Transverse colon (tissue), 4 donors: ENCODE data around the gene AFM. TPM values are rescaled to one million over a fixed set of nuclear protein-coding genes. Genes with fewer than 3 reads are reported as not detected.

Experiments used
- DNase-seq: peaks from one replicate; pipeline ENCODE4 v3.0.0-alpha.2; 2019
- H3K27ac ChIP-seq, 4 donors: fragments of 200-600 bp; sonication (generic); 2 replicates each; pipeline ENCODE4 v1.5.1; 2016 to 2018; ENCODE audit warnings: inconsistent platforms in 4 of 4
- H3K27me3 ChIP-seq: fragments of 200-600 bp; sonication (generic); 2 replicates; pipeline ENCODE4 v1.5.1; 2017; ENCODE audit warnings: inconsistent platforms
- H3K36me3 ChIP-seq, 4 donors: fragments of 200-600 bp; sonication (generic); 2 replicates each; pipeline ENCODE4 v1.5.1; 2017 to 2019; ENCODE audit warnings: inconsistent platforms in 4 of 4
- H3K4me1 ChIP-seq, 4 donors: fragments of 200-600 bp; sonication (generic); 2 replicates each; pipeline ENCODE4 v1.5.1; 2017 to 2020; ENCODE audit warnings: inconsistent platforms in 4 of 4
- H3K4me3 ChIP-seq, 4 donors: fragments of 200-600 bp; sonication (generic); 1 replicate in 1 of 4; 2 replicates in 3 of 4; pipeline versions ENCODE4 v1.5.1 to v1.6.1; 2017 to 2019; ENCODE audit warnings: inconsistent platforms in 4 of 4
- H3K9me3 ChIP-seq, 2 donors: fragments of 200-600 bp; sonication (generic); 2 replicates each; pipeline ENCODE4 v1.5.1; 2017 to 2019; ENCODE audit warnings: inconsistent platforms in 2 of 2
- EP300 ChIP-seq: sonication (generic); formaldehyde crosslinking; IDR thresholded peaks from one replicate; pipeline ENCODE4 v1.6.1; 2017; ENCODE audit warnings: antibody characterized with exemption, low read depth
- POLR2A ChIP-seq: fragments of 450-650 bp; IDR thresholded peaks from one replicate; pipeline ENCODE4 v1.6.1; 2016; ENCODE audit warnings: antibody characterized with exemption, mild to moderate bottlenecking, moderate library complexity
- POLR2AphosphoS5 ChIP-seq, 3 donors: sonication (generic); formaldehyde crosslinking; IDR thresholded peaks; one replicate each; pipeline ENCODE4 v1.6.1; 2016; ENCODE audit warnings: antibody characterized with exemption in 3 of 3
- WGBS, 2 donors: methylation state at CpG; one replicate each; pipeline ENCODE4 v1.1.5; 2018; ENCODE audit warnings: low coverage in 1 of 2; 5-methylcytosine and 5-hydroxymethylcytosine counted together
- in situ Hi-C, 4 donors: fragments of 200-750 bp; cut with MboI; loops; one replicate each; pipeline versions ENCODE4 v1.15.0 to v1.15.1; 2017; ENCODE audit warnings: low sequenced_read_pairs in 3 of 4, low pct_ligation_motif_present in 1 of 4, low pct_unique_long_range_greater_than_20kb in 1 of 4
- intact Hi-C: fragments of 100-400 bp; cut with DNase I; formaldehyde crosslinking; loops from one replicate; pipeline ENCODE4 v1.15.1; 2023; ENCODE audit warnings: low total_unique reads
- total RNA-seq, 4 donors: library from RNA; depleted of rRNA; stranded (reverse); fragments of >200 nt; gene quantifications; one replicate each; pipeline ENCODE4 v1.1.0, GENCODE V29; 2016
- TF ChIP-seq, protein P1 (sequence below), 5 experiments: fragments of 200-600 bp in 3 of 5; fragments of 450-650 bp in 2 of 5; sonication (generic) in 3 of 5; IDR thresholded peaks; 1 replicate in 2 of 5; 2 replicates in 3 of 5; pipeline ENCODE4 v1.5.1; 2016 to 2017; ENCODE audit warnings: antibody characterized with exemption in 5 of 5, inconsistent platforms in 3 of 5, mild to moderate bottlenecking in 2 of 5, moderate library complexity in 1 of 5

Gene AFM
- total RNA-seq, 4 donors from 2014 or later: not detected

- DNase-seq: no peak
- in situ Hi-C loops (no loop called here), intact Hi-C loops (no loop called here)
- Histone ChIP-seq H3K4me1 (no peaks in the 10 kb centered on the region), H3K27me3 (no peaks in the 10 kb centered on the region), H3K27ac (no peak overlapping the region), H3K4me3 (no peak overlapping the region), H3K36me3 (no peaks in the 10 kb centered on the region), H3K9me3 (no peaks in the 10 kb centered on the region)
- TF ChIP-seq EP300: no peak
- WGBS, 2 donors: 71 to 82% methylated on average over 1 of the region's 1 CpG
Observed at GRCh38 chr4:73486497-73486896, 5.0 kb downstream of the AFM start.

GRCh38 chr4:73487233-73487632 lies 5.7 kb downstream of the AFM start:
- no peak for TF ChIP-seq POLR2A
- TF ChIP-seq POLR2AphosphoS5 (IDR thresholded peaks at IDR 0.05): no peak
- TF ChIP-seq EP300: no peak
- TF ChIP-seq, protein P1, sequence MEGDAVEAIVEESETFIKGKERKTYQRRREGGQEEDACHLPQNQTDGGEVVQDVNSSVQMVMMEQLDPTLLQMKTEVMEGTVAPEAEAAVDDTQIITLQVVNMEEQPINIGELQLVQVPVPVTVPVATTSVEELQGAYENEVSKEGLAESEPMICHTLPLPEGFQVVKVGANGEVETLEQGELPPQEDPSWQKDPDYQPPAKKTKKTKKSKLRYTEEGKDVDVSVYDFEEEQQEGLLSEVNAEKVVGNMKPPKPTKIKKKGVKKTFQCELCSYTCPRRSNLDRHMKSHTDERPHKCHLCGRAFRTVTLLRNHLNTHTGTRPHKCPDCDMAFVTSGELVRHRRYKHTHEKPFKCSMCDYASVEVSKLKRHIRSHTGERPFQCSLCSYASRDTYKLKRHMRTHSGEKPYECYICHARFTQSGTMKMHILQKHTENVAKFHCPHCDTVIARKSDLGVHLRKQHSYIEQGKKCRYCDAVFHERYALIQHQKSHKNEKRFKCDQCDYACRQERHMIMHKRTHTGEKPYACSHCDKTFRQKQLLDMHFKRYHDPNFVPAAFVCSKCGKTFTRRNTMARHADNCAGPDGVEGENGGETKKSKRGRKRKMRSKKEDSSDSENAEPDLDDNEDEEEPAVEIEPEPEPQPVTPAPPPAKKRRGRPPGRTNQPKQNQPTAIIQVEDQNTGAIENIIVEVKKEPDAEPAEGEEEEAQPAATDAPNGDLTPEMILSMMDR (IDR thresholded peaks at IDR 0.05): no peak
- no peaks in the 10 kb centered on the region for H3K9me3 ChIP-seq
- H3K4me1 ChIP-seq: no peaks in the 10 kb centered on the region
- DNase-seq: no peak
- H3K27ac ChIP-seq: no peak overlapping the region
- intact Hi-C loops (no loop called here), in situ Hi-C loops (no loop called here)
- no peaks in the 10 kb centered on the region for H3K27me3 ChIP-seq
- no peaks in the 10 kb centered on the region for H3K36me3 ChIP-seq
- WGBS, 2 donors: 97 to 100% methylated on average over 1 of the region's 1 CpG
- no peak overlapping the region for H3K4me3 ChIP-seq

GRCh38 chr4:73499996-73500765 lies 18.6 kb downstream of the AFM start:
- no peak for DNase-seq
- peaks cover 0 to 16% (median 5%) of the 10 kb centered on the region in 4 donors for H3K4me1 ChIP-seq
- H3K36me3 ChIP-seq: no peaks in the 10 kb centered on the region
- H3K9me3 ChIP-seq: no peaks in the 10 kb centered on the region
- intact Hi-C loops: no loop called here
- in situ Hi-C loops: no loop called here
- H3K27me3 ChIP-seq: no peaks in the 10 kb centered on the region
- peak overlapping the region in 3 of 4 donors; percentile 31 to 68 (median 49) for H3K27ac ChIP-seq
- no peak overlapping the region for H3K4me3 ChIP-seq
- WGBS, 2 donors: 43% methylated on average over 4 of the region's 4 CpGs
- TF ChIP-seq POLR2A: no peak
- no peak for TF ChIP-seq EP300
- TF ChIP-seq POLR2AphosphoS5 (IDR thresholded peaks at IDR 0.05): no peak
- TF ChIP-seq, protein P1 (IDR thresholded peaks at IDR 0.05): no peak

- intact Hi-C loops (no loop called here), in situ Hi-C loops (no loop called here)
- H3K36me3 ChIP-seq: no peaks in the 10 kb centered on the region
- no peaks in the 10 kb centered on the region for H3K27me3 ChIP-seq
- TF ChIP-seq POLR2AphosphoS5 (IDR thresholded peaks at IDR 0.05) (no peak), EP300 (no peak), POLR2A (no peak)
- TF ChIP-seq, protein P1 (IDR thresholded peaks at IDR 0.05): no peak
- H3K4me1 ChIP-seq: peaks cover 0 to 16% (median 5%) of the 10 kb centered on the region in 4 donors
- no peak for DNase-seq
- H3K4me3 ChIP-seq: no peak overlapping the region
- no peaks in the 10 kb centered on the region for H3K9me3 ChIP-seq
- no peak overlapping the region for H3K27ac ChIP-seq
- 64 to 84% methylated on average over 4 to 5 of the region's 5 CpGs for WGBS, 2 donors
Observed at GRCh38 chr4:73501664-73502265, 20.2 kb downstream of the AFM start.
